ENCODE measurements around the gene UBE2N.
"Not testable (repeated sequence)": the region's sequence is repeated elsewhere in the genome, so short reads cannot be mapped to it uniquely, and the experiment has no call there.

The UBE2N gene

DNA sequence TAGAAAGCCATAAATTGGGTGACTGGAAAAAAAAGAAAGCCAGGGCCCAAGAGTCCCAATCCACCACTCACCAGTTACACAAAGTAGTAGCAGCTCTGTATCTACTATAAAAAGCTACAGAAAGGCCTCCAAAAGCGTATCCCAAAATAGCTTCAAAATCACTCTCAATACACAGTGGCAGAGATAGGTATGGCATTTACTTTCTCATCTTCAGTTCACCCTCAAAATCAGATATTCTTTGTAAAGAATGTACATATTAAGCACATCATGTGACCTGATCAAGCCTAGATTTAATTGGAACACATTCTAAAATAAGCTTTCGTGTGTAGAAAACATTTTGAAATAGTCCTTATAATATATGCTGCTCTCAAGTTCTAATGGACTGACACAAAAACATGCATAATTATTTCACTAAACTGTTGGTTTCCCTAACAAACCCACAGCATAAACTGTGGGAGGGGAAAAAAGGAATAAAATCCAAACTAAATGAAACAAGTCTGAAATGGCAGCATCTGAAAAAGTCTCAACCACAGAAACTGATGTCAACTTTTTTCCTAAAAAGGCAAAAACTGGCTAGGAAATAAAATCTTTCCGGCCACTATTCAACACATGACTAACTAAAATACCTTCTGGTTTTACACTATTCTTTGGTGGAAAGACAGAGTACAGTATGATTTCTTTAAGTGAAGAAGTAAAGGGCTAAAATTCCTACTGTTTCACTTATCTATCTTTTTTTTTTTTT, 25.9 kb downstream of the UBE2N start:
- Histone ChIP-seq H4K20me1 (ENCODE audit: insufficient read depth) (peaks cover 38% of the 10 kb centered on the region), H3K27ac (peak overlapping the region; percentile 38; the same call in 1 of the 2 replicates), H3K4me1 (ENCODE audit: low read depth, poor library complexity, severe bottlenecking) (peaks cover 54% of the 10 kb centered on the region), H2AFZ (ENCODE audit: low read depth) (no peak overlapping the region), H3K27me3 (ENCODE audit: insufficient read depth, low read depth) (no peaks in the 10 kb centered on the region), H3K4me2 (peak overlapping the region; percentile 78), H3K36me3 (ENCODE audit: insufficient read depth) (no peaks in the 10 kb centered on the region), H3K9ac (no peak overlapping the region), H3K4me3 (IDR thresholded peaks at IDR 0.05; ENCODE audit: insufficient read depth, low read depth, low read length) (no peak overlapping the region), H3K79me2 (ENCODE audit: insufficient read depth, low read depth) (peaks cover 94% of the 10 kb centered on the region)
- TF ChIP-seq, protein P1, sequence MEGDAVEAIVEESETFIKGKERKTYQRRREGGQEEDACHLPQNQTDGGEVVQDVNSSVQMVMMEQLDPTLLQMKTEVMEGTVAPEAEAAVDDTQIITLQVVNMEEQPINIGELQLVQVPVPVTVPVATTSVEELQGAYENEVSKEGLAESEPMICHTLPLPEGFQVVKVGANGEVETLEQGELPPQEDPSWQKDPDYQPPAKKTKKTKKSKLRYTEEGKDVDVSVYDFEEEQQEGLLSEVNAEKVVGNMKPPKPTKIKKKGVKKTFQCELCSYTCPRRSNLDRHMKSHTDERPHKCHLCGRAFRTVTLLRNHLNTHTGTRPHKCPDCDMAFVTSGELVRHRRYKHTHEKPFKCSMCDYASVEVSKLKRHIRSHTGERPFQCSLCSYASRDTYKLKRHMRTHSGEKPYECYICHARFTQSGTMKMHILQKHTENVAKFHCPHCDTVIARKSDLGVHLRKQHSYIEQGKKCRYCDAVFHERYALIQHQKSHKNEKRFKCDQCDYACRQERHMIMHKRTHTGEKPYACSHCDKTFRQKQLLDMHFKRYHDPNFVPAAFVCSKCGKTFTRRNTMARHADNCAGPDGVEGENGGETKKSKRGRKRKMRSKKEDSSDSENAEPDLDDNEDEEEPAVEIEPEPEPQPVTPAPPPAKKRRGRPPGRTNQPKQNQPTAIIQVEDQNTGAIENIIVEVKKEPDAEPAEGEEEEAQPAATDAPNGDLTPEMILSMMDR (conservative IDR thresholded peaks at IDR 0.05; ENCODE audit: low read depth, low read length), result no peak

- Histone ChIP-seq H3K4me2 (no peak overlapping the region), H4K20me1 (ENCODE audit: insufficient read depth) (peaks cover 21% of the 10 kb centered on the region; the same call in 1 of the 2 replicates), H3K36me3 (ENCODE audit: insufficient read depth) (no peaks in the 10 kb centered on the region)
Measured at GRCh38 chr12:93413064-93413463, 28.7 kb downstream of the UBE2N start.

DNA sequence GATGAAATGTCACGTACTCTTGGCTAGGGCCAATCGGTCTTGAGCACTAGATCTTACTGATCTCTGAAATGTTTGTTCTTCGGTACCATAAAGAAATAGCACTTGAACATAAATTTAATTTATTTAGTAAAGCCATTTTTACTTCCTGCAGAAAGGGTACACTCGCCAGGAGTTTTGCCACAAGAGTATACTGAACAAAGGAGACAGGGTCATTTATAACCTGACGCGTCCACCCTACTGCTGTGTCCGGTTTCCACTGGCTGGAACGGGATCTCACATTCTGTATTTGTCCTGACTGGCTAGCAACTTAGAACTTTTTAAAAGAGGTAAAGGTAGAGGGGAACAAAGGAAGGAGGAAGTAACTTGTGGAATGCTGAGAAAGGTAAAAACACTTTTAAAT, 29.4 kb downstream of the UBE2N start:
- H4K20me1 ChIP-seq (ENCODE audit: insufficient read depth), result peaks cover 21% of the 10 kb centered on the region; the same call in 1 of the 2 replicates
- H3K4me3 ChIP-seq (IDR thresholded peaks at IDR 0.05; ENCODE audit: insufficient read depth, low read depth, low read length); H3K4me2 ChIP-seq; H3K9ac ChIP-seq; H3K27me3 ChIP-seq (ENCODE audit: insufficient read depth, low read depth); H3K36me3 ChIP-seq (ENCODE audit: insufficient read depth); H2AFZ ChIP-seq (ENCODE audit: low read depth); H3K27ac ChIP-seq: not testable (repeated sequence)
- H3K79me2 ChIP-seq (ENCODE audit: insufficient read depth, low read depth), result peaks cover 66% of the 10 kb centered on the region
- H3K4me1 ChIP-seq (ENCODE audit: low read depth, poor library complexity, severe bottlenecking), result peaks cover 31% of the 10 kb centered on the region

More at GRCh38 chr12:93413064-93413463, 28.7 kb downstream of the UBE2N start:
- H3K79me2 ChIP-seq (ENCODE audit: insufficient read depth, low read depth), result peaks cover 69% of the 10 kb centered on the region
- H3K27ac ChIP-seq, result no peak overlapping the region
- no peak overlapping the region for H2AFZ ChIP-seq (ENCODE audit: low read depth)
- no peaks in the 10 kb centered on the region for H3K27me3 ChIP-seq (ENCODE audit: insufficient read depth, low read depth)
- H3K4me1 ChIP-seq (ENCODE audit: low read depth, poor library complexity, severe bottlenecking), result peaks cover 37% of the 10 kb centered on the region
- TF ChIP-seq, protein P1 (conservative IDR thresholded peaks at IDR 0.05; ENCODE audit: low read depth, low read length), result no peak
- H3K4me3 ChIP-seq (IDR thresholded peaks at IDR 0.05; ENCODE audit: insufficient read depth, low read depth, low read length), result no peak overlapping the region
- no peak overlapping the region for H3K9ac ChIP-seq

DNA sequence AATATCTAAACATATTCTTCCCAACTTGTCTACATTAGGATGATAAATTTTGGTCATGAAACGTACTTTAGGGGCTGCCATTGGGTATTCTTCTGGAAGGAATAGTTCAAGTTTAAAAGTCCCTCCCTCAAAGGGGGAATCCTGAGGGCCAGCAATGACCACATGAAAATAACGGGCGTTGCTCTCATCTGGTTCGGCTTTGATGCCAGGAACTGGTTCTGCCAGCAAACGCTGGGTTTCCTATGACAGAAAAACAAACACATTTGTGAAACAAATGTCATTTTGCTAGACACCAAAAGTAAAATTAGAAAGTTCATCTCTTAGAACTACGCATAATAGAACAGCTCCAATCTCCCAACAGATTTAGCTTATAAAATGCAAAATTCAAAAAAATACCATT, 30.7 kb downstream of the UBE2N start:
- Histone ChIP-seq H3K4me1 (ENCODE audit: low read depth, poor library complexity, severe bottlenecking) (peaks cover 17% of the 10 kb centered on the region), H3K79me2 (ENCODE audit: insufficient read depth, low read depth) (peaks cover 53% of the 10 kb centered on the region), H4K20me1 (ENCODE audit: insufficient read depth) (peaks cover 17% of the 10 kb centered on the region; the same call in 1 of the 2 replicates)
- not testable (repeated sequence) for H3K36me3 ChIP-seq (ENCODE audit: insufficient read depth); H3K9ac ChIP-seq; H3K4me3 ChIP-seq (IDR thresholded peaks at IDR 0.05; ENCODE audit: insufficient read depth, low read depth, low read length); H3K4me2 ChIP-seq; H2AFZ ChIP-seq (ENCODE audit: low read depth); H3K27ac ChIP-seq; H3K27me3 ChIP-seq (ENCODE audit: insufficient read depth, low read depth)

GRCh38 chr12:93409343-93410187, 32.2 kb downstream of the UBE2N start:
- H3K79me2 ChIP-seq (ENCODE audit: insufficient read depth, low read depth), result peaks cover 38% of the 10 kb centered on the region
- H4K20me1 ChIP-seq (ENCODE audit: insufficient read depth); H3K9ac ChIP-seq; H3K36me3 ChIP-seq (ENCODE audit: insufficient read depth); H3K4me1 ChIP-seq (ENCODE audit: low read depth, poor library complexity, severe bottlenecking); H3K27me3 ChIP-seq (ENCODE audit: insufficient read depth, low read depth); H3K4me2 ChIP-seq; H3K27ac ChIP-seq; H2AFZ ChIP-seq (ENCODE audit: low read depth); H3K4me3 ChIP-seq (IDR thresholded peaks at IDR 0.05; ENCODE audit: insufficient read depth, low read depth, low read length): not testable (repeated sequence)
